Dedifferentiated amniotic fluid mesenchymal stem cell (primary cell): ENCODE results near the gene CST5.
"Not testable (repeated sequence)": the region's sequence is repeated elsewhere in the genome, so short reads cannot be mapped to it uniquely, and the experiment has no call there.

Experiments used
- DNase-seq: peaks from one replicate; pipeline ENCODE4 v3.0.0-alpha.2; 2016; ENCODE audit errors: extremely low spot score

The CST5 gene

GRCh38 chr20:23889775-23890187 lies 10.2 kb upstream of the CST5 start:
- DNase-seq: peak; percentile 27

- DNase-seq: no peak
Measured at GRCh38 chr20:23887856-23888255, 8.3 kb upstream of the CST5 start.

DNA sequence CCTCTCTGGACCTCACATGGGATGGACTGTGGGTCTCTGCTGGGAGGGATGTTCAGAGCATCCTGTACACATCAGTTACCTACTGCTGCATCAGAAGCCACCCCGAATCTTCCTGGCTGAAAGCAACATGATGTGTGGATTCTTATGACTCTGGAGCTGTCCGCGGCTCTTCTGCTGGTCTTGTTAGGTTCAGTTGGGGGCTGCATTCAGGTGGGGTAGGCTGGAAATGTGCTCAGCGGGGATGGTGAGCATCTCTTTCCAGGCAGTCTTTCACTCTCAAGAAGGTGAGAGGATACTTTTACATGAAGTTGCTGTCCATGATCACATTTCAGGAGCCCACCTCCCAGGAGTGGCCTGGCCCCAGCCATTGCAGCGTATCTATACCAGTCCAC lies 5.2 kb upstream of the CST5 start:
- DNase-seq: no peak

GRCh38 chr20:23884136-23884770 lies 4.7 kb upstream of the CST5 start:
- no peak for DNase-seq

- no peak for DNase-seq
Measured at GRCh38 chr20:23881371-23881770, 1.8 kb upstream of the CST5 start.

GRCh38 chr20:23880417-23880816 lies 869 bp upstream of the CST5 start:
- no peak for DNase-seq

- no peak for DNase-seq
Measured at GRCh38 chr20:23879811-23880374, 345 bp upstream of the CST5 start.

DNA sequence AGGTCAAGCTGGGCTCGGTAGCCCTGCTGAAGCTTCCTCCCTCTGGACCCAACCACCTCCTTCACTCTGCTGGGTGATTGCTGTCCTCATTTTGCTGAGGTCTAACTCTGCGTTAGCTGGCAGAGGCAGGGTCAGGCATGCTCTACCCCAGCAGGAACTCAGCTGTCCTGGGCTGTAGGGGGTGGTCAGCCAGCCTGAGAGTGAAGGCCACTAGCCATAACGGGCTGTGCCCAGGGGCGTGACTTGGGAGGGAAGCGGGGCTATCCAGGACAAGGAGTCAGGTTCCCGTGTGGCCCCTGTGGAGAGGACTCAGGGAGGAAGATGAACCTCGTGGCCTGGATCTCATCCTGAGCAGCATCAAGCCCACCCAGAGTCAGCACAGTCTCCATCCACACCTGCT lies 761 bp downstream of the CST5 start:
- no peak for DNase-seq

GRCh38 chr20:23878016-23878542 lies 1.5 kb downstream of the CST5 start:
- not testable (repeated sequence) for DNase-seq

- DNase-seq: no peak
Measured at GRCh38 chr20:23877524-23877923, 2.0 kb downstream of the CST5 start.

GRCh38 chr20:23875606-23876237 lies 3.8 kb downstream of the CST5 start:
- DNase-seq: no peak

DNA sequence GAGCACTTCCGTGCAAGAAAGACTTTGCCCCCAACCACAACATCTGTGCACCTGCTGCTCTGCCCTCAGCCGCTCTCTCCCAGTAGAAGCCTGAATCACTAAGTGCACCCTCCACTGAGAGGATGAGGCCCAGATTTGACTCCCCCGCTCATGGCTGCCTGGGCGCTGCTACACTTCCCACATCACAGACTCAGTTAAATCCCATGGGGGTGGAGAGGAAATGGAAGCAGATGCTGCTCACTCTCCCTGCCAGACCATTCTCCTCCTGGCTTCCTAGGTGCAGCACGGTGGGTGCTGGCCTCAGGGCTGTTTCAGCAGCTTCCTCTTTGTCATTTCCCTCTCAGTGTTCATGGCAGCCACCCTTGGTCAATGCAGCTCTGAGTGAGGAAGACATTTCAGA lies 4.8 kb downstream of the CST5 start:
- DNase-seq: no peak

DNA sequence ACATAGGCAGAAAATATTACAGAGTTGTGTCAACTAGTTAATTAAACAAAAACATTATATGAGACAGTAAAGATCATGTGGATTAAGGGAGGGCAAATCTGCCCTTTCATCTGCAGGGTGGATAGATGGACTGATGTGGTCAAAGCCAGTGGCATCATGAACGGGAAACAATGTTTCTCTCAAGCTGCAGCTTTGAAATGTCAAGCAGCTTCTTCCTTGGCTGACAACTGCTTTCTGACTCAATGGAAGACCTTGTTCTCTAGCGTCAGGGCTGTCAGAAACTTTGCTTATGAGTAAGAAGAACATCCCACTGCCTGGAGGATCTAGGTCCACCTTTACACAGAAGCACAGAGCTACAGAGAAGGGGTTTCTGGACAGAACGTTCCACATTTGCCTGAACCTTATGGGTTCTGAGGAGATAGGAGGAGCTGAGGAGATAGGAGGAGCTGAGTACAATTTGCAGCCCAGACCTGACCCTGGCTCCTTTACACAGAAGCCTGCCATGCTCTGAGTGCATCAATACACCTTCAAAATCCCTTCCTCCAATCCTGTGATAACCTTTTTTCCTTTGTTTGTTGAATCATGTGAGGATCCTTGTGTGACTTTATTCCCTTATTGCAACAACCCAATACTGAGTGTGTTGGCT lies 6.1 kb downstream of the CST5 start:
- DNase-seq: no peak

DNA sequence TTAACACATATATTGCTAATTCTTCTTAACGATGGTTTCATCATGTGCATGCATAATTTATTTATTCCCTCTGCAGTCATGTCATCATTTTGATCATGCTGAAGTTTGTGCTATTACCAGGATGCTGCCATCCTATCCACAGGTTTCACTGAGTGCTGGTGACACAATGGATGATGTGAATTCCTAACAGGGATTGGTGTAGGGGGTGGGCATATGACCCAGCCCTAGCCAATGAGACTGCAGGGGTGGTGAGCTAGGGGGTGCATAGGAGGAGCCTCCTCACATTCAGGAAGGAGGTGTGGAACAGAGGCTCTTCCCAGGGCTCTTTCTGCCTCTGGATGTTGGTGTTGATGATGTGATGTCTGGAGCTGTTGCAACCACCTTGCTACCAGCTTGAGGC lies 7.5 kb downstream of the CST5 start:
- no peak for DNase-seq

DNA sequence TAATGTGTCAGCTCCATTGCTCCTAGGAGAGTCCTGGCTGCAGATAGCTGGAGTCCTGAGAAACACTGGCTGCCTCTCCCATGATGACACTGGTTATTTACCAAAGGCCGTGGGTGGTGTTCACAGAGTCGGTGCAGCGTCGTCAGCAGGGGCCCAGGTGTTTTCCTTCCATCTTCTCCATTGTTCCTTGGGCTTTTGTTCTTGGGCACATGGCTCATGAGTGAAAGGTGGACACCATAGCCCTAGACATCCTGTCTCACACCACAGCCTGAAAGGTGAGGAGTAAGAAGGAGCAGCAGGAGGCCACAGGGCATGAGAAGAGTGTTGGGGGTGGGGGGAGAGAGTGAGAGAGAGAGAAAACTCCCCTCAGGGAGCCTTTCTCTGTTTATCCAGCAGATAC lies 9.1 kb downstream of the CST5 start:
- no peak for DNase-seq

DNA sequence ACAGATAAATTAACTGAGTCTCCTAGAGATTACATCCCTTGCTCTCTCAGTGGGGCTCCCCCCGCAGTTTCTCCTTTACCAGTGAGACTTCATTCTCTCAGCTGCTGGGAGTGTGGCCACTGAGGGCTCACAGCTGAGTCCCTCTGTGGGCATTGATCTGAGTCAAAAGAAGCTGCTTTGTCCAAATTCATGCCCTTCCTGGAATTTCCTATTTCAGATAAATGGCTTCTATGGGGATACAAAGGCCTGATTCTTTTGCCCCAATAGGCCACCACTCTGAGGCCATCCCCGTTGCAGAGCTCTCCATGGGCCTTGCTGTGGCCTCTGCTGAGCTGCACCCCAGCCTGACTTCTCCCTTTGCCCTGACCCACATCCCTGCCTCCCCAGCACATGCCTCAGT lies 10.0 kb downstream of the CST5 start:
- no peak for DNase-seq

GRCh38 chr20:23868321-23868720 lies 11.2 kb downstream of the CST5 start:
- no peak for DNase-seq

- DNase-seq: no peak
Measured at GRCh38 chr20:23867152-23867776, 12.3 kb downstream of the CST5 start.

DNA sequence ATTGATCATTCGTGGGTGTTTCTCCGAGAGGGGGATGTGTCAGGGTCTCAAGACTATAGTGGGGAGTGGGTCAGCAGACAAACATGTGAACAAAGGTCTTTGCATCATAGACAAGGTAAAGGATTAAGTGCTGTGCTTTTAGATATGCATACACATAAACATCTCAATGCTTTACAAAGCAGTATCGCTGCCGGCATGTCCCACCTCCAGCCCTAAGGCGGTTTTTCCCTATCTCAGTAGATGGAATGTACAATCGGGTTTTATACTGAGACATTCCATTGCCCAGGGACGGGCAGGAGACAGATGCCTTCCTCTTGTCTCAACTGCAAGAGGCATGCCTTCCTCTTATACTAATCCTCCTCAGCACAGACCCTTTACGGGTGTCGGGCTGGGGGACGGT lies 18.8 kb downstream of the CST5 start:
- not testable (repeated sequence) for DNase-seq

GRCh38 chr20:23857962-23858595 lies 21.5 kb downstream of the CST5 start:
- no peak for DNase-seq

DNA sequence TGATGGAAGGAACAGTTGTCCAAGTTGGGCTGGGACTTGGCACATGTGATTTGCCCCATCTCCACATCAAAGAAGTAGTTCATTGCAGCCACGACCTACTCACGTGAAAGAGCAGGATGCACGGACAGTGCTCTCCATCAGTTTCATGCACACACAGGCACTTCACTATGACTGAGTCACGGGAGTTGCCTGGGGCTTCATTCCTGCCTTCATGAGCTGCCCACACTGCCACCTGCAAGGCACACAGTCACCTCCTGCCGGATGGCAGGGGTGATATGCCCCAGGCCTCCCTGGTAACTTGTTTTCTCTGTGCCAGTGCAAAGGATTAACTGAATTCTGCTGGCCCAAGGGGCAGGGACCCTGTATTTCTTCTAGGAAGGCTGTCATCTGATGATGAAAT lies 22.8 kb downstream of the CST5 start:
- DNase-seq: no peak

DNA sequence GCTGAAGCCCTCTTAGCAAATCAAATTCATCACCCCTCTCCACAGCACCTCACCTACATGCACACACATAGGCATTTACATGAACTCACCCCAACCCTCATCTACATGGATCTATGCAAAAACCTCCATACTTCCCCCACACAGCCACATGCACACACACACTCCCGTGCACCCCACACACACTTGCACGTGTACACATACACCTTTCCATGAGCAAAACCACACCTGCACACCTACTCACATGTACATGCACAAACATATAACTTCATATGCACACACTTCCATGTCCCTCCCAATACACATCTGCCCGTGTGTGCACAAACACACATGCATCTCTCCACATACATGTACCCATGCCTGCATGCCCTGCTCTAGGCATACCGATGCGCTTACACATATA lies 23.3 kb downstream of the CST5 start:
- DNase-seq: no peak
